NCI-H748 treated with DMSO at 0.1 percent for 48 hours (cell line): ENCODE measurements around the gene STK35.

Experiments used
- DNase-seq: peaks from one replicate; lab custom pipeline; 2025; lab: John Stamatoyannopoulos, UW

STK35 gene

GRCh38 chr20:2135013-2135412, 33.4 kb downstream of the STK35 start:
- no peak for DNase-seq

- no peak for DNase-seq
Measured at GRCh38 chr20:2136275-2136674, 34.6 kb downstream of the STK35 start.

- no peak for DNase-seq
Measured at GRCh38 chr20:2137552-2138201, 36.0 kb downstream of the STK35 start.

DNA sequence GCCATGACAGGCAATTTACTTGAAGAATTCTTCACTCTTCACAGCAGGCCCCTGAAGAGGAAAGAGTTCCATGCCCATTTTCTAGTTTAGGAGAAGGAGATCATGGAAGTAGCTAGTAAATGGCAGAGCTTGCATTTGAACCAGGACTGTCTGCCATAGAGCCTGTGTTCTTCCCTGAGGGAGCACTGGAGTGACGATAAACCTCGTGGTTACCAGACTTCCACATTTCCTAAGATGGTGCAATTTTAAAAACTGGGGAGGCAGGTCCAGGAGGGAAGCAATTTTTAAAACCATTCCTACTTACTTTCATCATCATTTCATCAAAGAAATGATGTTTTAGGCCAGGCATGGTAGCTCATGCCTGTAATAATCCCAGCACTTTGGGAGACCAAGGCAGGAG, 36.8 kb downstream of the STK35 start:
- DNase-seq, result no peak

GRCh38 chr20:2139250-2139649, 37.6 kb downstream of the STK35 start:
- DNase-seq, result no peak

GRCh38 chr20:2139736-2140135, 38.1 kb downstream of the STK35 start:
- DNase-seq, result no peak

- DNase-seq, result no peak
Measured at GRCh38 chr20:2140561-2140960, 38.9 kb downstream of the STK35 start.

DNA sequence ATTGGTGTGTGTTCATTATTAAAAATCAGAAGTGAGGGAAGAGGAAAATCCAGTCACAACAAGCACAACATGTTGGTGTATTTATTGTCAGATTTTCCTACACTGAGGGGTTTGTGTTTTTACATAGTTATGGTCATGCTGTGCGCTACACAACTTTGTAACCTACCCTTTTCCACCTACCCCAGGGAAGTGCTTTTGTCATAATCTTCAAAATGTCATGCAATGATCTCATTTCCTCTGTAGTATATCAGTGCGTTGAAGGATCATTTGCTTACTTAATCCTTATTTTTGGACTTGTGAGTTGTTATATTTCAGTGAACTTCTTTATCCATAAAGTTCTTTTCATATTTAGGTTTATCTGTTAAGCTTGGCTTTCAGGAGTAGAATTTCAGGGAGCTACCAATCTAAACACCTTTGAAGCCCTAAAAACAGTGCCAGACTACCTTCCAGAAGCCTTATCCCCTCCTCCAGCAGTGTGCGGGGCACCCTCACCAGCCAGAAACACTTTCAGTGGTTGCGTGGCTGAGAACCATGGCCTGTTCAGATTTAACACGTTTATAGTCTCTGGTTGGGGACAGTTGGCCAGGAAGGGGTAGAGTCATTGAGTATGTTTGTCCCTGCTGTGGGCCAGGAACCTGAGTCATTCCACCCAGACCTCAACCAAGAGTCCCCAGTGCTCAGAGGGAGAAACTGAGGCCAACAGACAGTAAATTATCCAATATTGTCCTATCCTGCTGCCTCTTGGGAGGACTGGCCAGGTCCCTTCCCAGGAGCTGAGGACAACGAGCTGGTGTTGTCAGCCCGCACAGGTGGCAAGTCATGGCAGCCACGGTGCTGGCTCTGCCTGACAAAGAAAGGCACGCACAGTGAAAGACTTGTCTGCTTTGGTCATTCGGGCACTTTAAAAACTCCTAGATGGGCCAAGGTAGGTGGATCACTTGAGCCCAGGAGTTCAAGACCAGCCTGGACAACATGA, 40.3 kb downstream of the STK35 start:
- no peak for DNase-seq

DNA sequence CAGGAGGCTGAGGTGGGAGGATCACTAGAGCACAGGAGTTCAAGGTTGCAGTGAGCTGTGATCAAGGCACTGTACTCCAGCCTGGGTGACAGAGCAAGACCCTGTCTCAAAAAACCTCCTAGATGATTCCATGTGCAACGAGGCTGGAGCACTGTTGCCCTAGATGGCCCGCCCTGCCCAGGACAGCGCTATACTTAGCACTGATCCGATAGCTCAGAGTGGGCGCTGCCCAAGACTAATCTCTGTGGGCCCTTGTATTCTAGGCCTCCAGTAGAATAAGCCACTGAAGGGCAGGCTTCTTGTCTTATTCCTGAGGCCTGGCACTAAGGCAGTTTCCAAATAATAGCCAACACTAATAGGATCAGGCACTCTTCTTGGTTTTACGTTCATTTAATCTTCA, 41.0 kb downstream of the STK35 start:
- no peak for DNase-seq

- DNase-seq, result no peak
Measured at GRCh38 chr20:2143594-2143993, 42.0 kb downstream of the STK35 start.

DNA sequence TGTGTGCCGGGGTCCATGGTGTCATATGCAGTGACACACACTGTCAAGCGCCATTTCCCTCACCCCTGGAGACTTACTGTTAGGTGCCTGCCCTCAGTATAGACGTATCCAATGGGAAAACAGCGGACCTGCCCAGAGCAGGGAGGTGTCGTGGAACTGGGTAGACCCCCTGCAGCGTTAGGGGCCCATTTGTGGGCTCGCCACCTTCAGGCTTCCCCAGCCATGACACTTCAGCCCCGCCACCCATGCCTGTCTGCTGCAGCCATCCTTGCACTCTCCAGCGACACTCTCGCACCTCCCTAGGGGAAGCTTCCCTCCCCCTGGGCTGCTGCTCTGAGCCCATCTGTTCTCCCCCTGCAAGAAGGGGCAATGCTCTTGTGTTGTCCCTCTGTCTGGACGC, 43.2 kb downstream of the STK35 start:
- DNase-seq, result no peak

DNA sequence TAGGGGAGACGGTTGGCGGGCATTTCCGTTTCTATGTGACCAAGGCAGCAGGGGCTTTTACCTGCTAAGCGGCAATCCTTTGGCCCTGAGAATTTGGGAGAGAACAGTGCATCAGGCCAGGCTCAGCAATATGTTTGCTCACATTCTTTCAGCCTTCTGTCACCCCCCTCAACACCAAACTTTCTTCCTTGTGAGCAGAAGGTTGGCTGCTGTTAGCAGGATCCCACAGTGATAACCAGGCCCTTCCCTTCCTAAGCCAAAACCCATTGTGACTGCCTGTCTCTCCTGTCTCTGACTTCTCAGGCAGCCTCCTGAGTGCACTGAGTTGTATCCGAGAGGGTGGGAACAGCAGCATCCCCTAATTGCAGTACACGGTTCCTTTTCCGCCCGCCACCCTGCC, 43.7 kb downstream of the STK35 start:
- DNase-seq, result no peak

GRCh38 chr20:2146080-2146867, 44.6 kb downstream of the STK35 start:
- no peak for DNase-seq

- no peak for DNase-seq
Measured at GRCh38 chr20:2149507-2149906, 47.9 kb downstream of the STK35 start.

DNA sequence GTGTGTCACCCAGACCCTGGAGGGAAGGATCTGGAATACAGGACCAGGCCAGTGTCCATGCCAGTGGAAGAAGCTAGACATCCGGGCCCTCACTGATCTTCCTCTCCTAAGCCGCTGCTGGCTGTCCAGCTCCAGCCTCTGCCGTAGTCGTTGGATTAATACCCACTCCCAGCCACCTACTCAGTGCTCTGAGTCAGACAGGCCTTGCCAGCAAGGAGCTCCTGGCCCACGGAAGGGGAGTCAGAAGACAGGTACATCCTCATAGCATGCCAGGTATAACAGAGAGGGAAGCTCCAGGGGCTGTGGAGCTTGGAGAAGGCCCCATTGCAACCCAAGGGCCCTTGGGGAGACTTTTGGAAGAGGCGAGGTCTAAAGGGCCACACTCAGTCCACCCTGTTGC, 49.0 kb downstream of the STK35 start:
- no peak for DNase-seq

- no peak for DNase-seq
Measured at GRCh38 chr20:2151858-2152281, 50.2 kb downstream of the STK35 start.

- DNase-seq, result no peak
Measured at GRCh38 chr20:2152317-2152716, 50.7 kb downstream of the STK35 start.

- DNase-seq, result no peak
Measured at GRCh38 chr20:2153326-2153725, 51.7 kb downstream of the STK35 start.

DNA sequence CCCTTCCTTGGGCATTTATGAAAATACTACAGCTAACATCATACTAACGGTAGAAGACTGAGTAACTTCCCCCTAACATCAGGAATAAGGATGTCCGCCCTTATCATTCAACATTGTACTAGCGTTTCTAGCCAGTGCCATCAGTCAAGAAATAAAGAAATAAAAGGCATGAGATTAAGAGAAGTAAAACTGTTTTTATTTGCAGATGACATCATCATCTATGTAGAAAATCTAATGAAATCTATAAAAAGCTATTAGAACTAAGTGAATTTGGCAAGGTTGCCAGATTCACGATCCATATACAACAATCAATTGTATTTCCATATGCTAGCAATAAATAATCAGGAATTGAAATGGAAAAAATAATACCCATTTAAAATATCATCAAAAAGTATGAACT, 54.6 kb downstream of the STK35 start:
- DNase-seq, result no peak

- DNase-seq, result no peak
Measured at GRCh38 chr20:2156666-2157624, 55.3 kb downstream of the STK35 start.

GRCh38 chr20:2162125-2162822, 60.6 kb downstream of the STK35 start:
- no peak for DNase-seq
